GM19397 (cell line): ENCODE data around the gene MTIF2.
A peak's percentile ranks its signal among the peaks of the same experiment; 100 is the strongest.
"Not testable (repeated sequence)": the region's sequence is repeated elsewhere in the genome, so short reads cannot be mapped to it uniquely, and the experiment has no call there.

ENCODE experiments used
- ATAC-seq: cut with Tn5 transposase; IDR thresholded peaks from one replicate; pipeline ENCODE4 v1.9.1; 2021; ENCODE audit warnings: mild to moderate bottlenecking, moderate library complexity; ENCODE audit not compliant: unreplicated experiment

Gene MTIF2, protein sequence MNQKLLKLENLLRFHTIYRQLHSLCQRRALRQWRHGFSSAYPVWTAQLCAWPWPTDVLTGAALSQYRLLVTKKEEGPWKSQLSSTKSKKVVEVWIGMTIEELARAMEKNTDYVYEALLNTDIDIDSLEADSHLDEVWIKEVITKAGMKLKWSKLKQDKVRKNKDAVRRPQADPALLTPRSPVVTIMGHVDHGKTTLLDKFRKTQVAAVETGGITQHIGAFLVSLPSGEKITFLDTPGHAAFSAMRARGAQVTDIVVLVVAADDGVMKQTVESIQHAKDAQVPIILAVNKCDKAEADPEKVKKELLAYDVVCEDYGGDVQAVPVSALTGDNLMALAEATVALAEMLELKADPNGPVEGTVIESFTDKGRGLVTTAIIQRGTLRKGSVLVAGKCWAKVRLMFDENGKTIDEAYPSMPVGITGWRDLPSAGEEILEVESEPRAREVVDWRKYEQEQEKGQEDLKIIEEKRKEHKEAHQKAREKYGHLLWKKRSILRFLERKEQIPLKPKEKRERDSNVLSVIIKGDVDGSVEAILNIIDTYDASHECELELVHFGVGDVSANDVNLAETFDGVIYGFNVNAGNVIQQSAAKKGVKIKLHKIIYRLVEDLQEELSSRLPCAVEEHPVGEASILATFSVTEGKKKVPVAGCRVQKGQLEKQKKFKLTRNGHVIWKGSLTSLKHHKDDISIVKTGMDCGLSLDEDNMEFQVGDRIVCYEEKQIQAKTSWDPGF

DNA sequence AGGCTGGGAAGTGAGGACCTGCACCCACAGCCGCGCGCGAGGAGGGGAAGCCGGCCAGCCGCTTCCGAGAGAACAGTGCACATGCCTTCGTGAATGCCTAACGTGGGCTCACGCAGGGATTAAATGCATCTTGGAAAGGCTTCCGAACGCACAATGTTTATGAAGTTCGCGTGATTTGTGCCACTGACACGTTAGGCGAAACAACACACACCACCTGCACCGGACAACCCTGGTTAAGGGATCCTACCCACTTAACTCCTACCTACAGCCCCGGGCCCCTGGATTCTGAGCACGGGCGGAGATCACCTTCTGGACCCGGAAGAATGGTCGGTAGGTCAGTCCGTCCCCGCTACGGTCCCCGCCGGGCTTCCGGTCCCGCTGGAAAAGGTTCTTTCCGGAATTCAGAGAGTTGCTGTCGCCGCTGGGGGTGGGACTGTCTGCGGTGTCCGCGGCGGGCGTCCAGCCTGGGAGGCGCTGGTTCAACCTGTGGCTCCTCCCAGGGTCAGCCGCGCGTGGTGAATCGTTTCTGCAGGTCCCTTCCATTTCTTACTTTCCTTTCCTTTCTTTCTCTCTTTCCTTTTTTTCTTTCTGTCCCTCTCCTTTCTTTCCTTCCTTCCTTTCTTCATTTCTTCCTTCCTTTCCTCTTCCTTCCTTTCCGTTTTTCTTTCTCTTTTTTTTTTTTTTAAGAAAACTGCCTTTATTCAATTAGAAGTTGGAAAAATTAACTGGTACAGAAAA lies at the start of gene MTIF2:
Gene MTIF2, minus strand, starts transcription at position 325 of the 738 bp plus-strand sequence. CDS start 5,373 bp downstream, outside the sequence.
- peak; percentile 96 for ATAC-seq

DNA sequence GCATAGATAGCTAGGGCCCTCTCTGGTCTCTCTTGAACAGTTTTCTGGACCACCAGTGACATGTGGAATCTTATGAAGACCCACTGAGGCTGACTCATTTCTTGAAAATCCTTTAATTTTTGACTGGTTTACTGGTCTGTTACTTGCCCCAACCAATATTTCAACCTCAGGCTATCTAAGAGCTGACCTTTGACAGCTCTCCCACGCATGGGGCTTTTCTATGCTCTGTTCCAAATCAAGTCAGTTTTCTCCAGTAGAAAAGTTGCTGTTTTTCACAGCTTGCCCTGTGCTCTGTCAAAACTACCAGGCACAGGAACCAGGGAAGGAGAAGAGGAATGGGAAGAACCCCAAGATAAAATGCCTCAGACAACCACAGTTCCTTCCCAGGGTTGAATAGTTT lies 46.0 kb upstream of the MTIF2 start:
- no peak for ATAC-seq

DNA sequence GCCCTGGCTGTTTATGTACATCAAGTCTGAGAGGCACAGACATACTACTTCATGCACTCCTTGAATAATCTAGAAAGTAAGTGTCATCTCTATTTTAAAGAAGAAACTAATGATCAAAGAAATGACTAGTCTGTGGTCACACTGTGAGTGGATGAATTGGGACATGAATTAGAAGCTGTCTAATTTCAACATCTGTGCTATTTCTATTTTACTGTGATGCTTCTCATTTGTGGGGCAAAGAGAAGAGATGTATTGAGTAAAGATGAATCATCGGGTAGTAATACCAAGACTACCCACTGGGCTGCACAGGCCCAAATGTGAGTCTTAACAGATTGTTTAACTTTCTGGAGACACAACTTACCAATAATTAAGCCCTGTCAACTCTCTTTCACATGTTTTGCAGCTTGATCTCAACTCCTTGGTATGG lies 42.4 kb upstream of the MTIF2 start:
- ATAC-seq: peak; percentile 86

DNA sequence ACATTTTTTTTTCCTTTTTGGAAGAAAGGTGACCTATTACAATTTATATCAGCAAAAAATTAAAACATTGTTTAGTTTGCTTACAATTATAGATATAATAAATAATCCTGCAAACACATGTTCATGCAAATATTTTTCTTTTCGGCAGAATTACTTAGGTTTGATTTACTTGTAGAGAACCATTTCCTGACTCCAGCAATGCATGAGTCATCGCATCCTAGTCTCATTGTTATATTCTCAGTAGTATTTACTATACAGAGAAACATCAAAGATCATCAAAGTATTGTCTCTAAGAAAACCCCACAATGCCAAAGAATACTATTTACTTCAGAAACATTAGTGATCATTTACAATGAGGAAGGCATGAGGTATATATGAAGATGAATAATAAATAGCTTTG lies 40.4 kb upstream of the MTIF2 start:
- ATAC-seq: no peak

DNA sequence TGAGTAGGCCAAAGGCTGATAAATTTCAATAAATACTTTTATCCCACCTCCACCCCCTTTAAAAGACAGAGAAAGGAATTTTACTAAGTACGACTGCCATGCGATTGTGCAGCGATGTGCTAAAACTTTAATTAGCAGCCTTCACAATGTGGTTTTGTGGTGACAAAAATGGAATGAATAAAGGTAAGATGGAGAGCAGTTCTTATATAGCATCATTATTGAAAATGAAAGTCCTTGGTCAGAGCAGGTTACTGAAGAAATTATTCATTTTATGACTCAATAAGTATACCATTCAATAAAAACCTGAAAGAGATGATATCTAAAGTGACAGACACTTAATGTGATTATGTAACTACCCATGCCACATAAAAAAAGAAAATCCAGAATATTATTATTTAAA lies 33.2 kb upstream of the MTIF2 start:
- ATAC-seq: peak; percentile 73

DNA sequence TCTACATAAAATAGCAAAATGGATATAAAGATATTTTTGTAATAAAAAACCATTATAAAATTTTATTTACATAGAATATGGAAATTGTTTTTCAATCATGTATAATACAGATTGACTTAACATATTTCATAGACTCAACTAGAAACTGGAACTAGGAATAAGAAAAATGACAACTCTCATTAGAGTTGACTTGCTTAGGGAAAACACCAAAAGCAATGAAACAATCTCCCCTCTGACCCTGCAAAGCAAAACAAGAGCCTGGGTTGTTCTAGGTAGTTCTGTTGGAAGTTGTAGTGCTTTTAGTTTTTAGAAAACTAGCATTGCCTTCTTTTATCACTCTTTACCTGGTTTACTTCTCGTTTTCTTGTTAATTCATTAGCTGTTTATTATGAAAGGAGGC lies 32.2 kb upstream of the MTIF2 start:
- ATAC-seq: no peak

DNA sequence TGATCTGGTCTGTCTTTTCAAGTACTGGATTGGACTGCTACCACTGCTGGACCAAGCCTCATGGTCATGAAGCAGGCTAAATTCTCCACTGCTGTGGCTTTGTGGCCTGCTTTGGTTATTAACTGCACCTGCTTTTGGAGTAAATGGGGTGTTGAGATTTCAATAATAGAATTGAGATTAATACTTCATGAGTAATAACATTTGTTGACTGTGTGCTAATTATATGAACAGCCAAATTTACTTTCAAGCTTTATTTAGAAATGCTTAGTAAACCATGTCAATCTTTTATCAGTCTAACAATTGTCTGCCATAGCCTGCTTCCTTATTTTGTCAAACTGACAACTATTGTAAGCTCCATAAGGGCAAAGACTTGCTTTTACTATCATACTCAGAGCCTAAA lies 27.4 kb upstream of the MTIF2 start:
- ATAC-seq: no peak

DNA sequence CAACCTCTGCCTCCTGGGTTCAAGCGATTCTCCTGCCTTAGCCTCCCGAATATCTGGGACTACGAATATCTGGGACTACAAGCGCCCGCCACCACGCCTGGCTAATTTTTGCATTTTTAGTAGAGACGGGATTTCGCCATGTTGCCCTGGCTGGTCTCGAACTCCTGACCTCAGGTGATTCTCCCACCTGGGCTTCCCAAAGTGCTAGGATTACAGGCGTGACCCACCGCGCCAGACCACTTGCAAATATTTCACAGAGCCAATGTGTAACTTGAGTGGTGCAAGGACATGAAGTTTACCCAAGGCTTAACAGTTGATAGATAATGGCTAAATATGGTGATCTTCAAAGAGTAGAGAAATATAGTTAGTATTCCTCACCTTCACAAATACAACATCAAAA lies 14.1 kb upstream of the MTIF2 start:
- no peak for ATAC-seq

DNA sequence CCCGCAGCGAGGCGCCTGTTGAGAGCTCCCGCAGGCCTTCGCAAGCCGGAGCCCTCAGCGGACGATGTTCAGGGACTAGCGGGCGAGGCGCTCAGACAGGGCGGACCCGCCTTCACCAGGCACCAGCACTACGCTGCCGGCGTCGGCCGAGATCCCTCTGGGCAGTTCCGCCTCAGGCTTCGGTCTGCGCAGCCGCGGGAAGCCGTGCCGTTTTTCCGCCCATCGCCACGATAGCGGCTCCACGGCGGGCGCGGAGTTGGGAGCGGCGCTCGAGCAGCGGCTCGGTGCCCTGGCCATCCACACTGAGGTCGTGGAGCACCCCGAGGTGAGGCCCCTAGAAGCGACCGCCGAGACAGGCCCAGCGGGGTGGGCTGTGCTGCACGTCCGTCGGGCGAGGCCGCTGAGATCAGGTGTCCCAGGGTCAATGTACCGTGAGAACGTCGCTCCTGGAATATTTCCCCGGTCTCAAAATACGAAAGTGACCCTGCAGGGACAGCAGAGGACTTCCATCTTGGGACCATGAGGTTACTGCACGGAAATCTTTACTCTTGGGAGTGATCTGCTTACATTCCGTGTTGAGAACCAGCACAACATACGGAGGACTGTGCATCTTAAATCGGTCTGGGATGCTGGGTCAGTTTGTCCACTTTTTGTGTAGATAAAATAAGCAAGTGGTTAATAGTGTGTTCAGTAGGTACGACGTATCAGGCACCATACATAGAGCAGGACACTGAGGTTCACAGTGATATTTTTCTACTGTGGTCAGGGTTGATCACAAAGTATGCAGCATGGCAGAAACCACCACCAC lies 13.3 kb upstream of the MTIF2 start:
- peak; percentile 97 for ATAC-seq

DNA sequence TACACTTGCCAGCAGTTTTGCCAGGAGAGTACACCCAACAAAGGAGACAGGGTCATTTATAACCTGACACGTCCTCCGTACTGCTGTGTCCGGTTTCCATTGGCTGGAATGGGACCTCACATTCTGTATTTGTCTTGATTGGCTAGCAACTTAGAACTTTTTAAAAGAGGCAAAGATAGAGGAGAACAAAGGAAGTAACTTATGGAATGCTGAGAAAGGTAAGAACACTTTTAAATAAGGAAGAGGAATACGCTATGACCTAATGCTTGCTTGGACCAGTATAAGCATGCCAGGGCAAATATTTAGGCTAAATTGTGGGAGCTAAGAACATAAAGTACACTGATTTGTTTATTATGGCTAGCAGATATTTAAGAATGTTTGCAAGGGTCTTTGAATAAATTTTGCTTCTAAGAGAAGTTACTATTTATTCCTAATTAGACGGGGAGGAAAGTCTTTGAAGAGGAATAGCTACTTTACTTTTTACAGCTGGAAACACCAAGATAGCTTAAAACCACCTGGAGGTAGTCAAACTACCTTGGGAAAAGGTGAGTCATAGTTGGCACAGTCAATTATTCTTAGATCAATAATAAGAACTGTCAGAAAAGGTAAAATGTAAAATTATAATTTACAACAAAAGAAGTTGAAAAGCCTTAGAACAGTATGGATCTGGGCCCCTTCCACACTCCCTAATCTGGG lies 12.0 kb upstream of the MTIF2 start:
- not testable (repeated sequence) for ATAC-seq

DNA sequence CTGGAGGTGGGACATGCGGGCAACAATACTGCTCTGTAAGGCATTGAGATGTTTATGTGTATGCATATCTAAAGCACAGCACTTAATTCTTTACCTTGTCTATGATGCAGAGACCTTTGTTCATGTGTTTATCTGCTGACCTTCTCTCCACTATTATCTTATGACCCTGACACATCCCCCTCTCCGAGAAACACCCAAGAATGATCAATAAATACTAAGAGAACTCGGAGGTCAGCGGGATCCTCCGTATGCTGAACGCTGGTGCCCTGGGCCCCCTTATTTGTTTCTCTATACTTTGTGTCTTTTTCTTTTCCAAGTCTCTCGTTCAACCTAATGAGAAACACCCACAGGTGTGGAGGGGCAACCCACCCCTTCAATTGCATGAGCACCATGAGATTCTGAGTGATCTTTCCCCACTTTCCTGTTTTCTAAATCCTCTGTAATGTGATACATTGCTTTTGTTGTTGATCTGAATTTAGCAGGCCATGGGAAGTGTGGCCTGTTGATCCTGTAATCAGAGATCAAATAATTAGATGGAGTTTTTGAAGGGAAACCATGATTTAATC lies 10.9 kb upstream of the MTIF2 start:
- ATAC-seq: not testable (repeated sequence)

DNA sequence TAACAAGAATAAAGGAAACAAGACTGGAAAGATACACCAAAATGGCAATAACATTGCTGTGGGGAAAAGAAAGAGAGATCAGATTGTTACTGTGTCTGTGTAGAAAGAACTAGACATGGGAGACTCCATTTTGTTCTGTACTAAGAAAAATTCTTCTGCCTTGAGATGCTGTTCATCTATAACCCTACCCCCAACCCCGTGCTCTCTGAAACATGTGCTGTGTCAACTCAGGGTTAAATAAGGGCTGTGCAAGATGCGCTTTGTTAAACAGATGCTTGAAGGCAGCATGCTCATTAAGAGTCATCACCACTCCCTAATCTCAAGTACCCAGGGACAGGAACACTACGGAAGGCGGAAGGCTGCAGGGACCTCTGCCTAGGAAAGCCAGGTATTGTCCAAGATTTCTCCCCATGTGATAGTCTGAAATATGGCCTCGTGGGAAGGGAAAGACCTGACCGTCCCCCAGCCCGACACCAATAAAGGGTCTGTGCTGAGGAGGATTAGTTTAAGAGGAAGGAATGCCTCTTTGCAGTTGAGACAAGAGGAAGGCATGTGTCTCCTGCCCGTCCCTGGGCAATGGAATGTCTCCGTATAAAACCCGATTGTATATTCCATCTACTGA lies 10.3 kb upstream of the MTIF2 start:
- ATAC-seq: not testable (repeated sequence)

DNA sequence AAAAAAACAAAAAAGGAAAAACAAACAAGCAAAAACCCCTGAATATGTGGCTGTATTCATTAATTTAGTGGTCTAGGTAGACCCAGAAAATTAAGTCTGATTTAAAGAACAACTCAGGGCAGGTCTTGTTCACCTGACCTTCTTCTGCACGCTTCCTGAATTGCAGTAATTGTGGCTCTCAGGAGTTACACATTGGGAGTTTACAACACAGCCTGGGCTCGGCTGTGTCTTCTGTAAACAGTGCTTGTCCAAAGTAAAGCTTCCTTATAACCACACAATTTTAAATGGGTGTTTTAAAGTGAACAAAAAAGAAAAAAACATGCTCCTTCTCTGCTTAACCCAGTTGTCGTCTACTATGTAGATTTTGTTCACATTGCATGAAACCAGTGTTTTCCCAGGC lies 8.3 kb upstream of the MTIF2 start:
- no peak for ATAC-seq

DNA sequence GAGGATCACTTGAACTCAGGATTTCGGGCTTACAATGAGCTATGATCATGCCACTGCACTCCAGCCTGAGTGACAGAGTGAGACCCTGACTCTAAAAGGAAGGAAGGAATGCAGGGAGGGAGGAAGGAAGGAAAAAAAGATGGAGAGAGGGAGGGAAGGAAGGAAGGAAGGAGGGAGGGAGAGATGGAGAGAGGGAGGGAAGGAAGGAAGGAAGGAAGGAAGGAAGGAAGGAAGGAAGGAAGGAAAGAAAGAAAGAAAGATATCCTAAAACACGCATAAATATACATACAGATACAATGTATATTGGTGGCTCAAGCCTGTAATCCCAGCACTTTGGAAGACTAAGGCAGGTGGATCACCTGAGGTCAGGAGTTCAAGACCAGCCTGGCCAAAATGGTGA lies 5.3 kb upstream of the MTIF2 start:
- not testable (repeated sequence) for ATAC-seq

DNA sequence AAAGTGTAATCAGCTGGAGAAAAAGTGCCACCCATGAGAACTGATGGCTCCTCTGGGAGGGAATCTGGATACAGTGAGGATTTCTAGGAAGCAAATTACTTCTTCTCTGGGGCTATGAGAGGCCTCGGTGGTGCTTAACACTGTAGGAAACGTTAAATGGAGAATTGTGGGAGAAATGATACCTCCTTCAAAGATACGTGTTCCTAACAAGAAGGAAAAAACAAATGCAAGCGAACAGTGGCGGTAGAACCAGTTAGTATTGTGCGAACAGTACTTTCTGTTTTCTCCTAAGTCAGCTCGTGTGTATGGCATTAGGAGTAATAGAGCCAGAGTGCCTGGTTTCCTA lies 587 bp upstream of the MTIF2 start:
- no peak for ATAC-seq

DNA sequence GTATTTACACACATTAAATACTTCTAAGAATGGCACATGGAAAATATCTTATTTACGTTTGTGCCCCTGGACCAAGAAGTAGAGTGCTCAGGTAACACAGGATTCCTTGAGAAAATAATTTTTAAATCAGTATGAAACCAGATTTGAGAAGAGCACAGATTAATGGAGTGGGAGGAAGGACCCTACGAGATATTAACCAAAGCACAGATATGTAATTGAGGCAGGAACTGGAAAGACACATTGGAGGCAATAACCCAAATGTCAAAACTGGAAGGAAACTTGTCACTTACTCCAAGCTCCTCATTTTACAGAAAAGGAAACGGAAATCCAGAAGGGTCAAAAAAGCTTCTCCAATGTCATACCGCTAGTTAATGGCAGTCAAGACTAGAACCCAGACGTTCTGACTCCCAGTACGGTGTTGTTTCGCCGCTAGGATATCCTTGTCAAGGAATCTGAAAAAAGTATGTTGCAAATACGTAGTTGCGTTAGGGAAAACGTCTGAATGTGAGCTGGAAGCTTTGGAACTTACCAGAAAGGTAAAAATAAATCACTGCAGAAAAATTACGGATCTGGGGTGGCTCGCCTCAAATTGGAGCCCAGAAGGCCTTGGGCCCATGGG lies 634 bp downstream of the MTIF2 start:
- no peak for ATAC-seq

DNA sequence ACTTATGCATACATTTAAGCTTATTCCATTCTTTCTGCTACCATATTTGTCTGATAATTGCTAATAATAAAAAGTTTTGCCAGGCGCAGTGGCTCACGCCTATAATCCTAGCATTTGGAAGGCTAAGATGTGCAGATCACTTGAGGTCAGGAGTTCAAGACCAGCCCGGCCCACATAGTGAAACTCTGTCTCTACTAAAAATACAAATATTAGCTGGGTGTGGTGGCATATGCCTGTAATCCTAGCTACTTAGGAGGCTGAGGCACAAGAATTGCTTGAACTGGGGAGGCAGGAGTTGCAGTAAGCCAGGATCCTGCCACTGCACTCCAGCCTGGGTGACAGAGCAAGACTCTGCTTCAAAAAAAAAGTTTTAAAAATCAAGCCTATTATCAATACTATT lies 9.4 kb downstream of the MTIF2 start:
- ATAC-seq: not testable (repeated sequence)

DNA sequence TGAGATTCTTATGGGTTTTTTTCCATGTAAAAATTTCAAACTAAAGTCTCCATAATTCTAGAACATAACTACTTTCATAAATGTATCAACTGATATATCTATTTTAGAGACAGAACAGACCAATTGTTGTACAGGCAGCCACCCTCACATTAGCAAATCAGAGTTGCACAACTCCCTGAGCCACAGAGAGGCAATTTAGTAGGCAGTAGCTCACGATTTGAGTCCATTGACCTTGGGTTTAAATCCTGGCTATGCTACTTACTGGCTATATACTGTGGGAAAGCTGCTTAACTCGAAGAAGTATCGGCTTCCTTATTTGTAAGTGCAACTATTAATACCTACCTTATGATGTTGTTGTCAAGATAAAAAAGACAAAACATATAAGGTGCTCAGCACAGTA lies 16.2 kb downstream of the MTIF2 start:
- ATAC-seq: no peak

DNA sequence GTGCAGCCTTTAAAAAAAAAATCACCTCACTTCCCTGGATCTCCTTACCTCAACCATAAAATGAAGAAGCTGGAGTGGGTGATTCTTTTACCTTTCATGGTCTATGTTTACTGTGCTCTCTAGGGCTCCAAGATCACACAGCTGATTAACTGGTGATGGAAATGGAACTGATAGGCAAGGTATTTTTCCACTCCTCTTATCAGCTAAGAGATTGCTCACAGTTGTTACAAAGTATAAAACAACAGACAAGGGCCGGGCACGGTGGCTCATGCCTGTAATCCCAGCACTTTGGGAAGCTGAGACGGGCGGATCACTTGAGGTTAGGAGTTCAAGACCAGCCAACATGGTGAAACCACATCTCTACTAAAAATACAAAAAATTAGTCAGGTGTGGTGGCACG lies 22.0 kb downstream of the MTIF2 start:
- no peak for ATAC-seq
